ENCODE results near the gene LRRN1. TPM values are rescaled to one million over a fixed set of nuclear protein-coding genes. Genes with fewer than 3 reads are reported as not detected.

Gene LRRN1
- 54.2 TPM for polyA plus RNA-seq (ENCODE audit: insufficient read length)

DNA sequence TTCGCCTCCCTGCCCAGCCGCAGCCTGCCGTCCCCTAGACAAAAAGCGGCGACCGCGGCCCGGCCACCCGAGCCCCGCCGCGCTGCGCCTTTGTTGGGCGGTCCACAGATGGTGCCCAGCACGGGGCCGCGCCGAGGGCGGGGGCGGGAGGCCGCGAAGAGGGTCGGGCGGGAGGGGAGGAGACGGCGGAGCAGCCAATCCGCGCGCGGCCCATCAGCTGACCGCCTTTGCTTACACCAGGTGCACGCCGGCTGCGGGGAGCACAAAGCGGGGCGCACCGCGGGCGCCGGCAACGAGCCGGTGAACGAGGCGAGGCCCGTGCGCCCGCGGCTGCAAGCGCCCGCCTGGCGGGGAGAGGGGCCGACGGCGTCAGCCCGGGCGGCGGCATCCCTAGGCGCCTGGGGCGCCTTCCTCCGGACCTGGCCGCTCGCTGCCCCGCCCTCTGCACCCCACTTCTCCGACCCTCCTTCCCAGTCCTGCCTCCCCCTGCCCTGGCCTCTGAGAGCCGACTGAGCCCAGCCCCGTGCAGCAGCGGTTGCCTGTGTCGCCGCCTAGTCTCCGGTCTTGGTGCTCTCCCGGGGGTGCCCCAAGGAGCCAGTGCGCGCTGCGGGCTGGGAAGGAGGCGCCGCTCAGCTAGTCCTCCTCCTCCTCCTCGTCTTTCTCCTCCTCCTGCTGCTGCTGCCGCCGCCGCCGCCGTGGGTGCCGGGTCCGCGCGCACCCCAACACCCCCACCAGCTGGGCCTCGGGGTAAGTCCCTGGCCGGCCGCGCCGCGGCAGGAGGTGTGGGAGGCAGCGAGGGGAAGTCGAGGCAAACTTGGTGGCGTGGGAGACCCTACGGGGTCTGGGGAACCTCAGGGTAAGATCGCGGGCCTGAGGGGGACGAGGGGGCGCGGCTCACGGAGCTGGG lies at the start of gene LRRN1:
TSS of gene LRRN1 (plus strand) at position 259 of the 907 bp plus-strand sequence. CDS start 45,211 bp downstream, outside the sequence.
- peak; percentile 80 for DNase-seq

DNA sequence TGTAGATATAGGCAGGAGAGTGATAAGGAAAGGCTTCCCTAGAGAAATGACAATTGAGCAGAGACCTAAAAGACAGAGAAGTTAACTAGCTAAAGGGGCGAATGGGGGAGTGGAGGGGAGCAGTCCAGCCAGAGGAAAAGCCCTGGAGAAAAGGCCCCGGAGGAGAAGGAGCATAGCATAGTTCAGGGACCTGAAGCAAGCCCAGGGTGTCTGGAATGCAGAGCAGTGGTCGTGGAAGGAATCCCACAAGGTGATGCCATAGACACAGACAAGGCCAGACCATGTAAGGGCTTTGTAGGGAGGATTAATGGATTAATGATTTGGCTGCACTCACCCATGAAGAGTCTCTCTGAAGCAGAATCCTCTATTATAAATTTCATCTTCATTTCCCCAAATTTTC lies 45.8 kb upstream of the LRRN1 start:
- no peak for DNase-seq

DNA sequence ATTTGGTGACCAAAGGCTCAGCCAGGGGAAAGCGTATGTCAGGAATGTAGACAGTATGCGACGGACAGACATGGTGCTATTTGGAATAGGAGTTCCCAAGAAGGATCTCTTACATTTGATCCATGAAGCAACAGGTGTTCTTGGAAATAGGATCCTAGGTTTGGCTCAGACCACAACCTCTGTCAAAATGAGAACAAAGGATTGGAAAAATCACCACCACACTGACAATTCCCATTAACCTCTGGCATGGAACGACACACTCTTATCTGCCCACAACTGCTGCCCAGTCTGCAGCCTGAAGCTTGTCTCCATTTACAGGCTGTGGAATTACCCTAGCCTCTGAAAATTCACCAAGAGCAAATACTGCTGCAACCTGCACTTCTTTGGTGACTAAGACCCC lies 33.6 kb upstream of the LRRN1 start:
- no peak for DNase-seq

DNA sequence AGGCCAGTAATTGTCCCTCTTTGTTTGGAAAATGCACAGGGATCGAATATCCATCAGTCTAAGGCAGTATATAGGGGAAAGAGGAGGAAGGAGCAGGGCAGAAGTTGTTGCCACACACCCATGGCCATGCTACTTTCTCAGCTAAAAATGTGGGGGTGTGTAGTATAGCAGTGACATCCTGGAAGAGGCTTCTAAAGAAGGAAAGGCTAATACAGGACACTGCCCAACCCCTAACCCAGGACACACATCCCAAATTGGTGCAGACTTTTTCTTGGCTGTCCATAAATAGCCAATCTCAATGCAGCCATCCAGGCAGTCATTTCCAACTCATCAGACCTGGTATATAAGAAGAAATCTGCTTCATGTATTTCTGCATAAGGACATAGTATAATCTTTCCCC lies 33.1 kb upstream of the LRRN1 start:
- no peak for DNase-seq

DNA sequence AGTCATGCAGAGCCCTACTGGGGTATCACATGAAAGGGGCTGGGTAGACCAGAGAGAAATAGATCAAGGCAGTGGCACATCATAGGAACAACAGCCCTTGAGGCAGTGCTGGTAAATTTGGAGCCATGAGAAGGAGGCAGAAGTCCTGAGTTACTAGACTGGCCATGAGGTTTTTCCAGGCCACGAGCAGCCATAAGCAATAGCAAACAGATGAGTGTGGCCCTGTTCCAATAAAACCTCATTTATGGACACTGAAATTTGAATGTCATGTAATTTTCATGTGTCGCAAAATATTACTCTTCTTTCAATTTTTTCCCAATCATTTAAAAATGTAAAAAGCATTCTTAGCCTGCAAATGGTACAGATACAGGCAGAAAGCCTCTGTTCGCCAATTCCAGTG lies 28.1 kb upstream of the LRRN1 start:
- no peak for DNase-seq

DNA sequence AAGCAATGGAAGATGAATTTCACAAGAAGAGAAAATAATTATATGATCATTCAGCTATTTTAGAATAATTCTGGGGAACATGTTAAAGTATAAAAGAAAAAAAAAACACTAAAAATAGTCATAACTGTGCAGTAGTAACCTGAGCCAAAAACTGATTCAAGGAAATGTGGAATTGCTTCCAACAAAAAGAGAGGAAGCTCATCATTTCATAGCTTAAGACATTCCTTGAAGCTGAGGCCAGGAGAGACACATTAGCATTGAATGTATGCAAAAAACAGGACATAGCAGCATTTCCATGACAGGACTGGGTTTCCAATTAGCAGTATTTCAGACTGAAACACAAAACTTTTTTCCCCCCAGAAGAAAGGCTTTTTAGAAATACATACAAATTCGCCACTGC lies 27.7 kb upstream of the LRRN1 start:
- DNase-seq: peak; percentile 77

DNA sequence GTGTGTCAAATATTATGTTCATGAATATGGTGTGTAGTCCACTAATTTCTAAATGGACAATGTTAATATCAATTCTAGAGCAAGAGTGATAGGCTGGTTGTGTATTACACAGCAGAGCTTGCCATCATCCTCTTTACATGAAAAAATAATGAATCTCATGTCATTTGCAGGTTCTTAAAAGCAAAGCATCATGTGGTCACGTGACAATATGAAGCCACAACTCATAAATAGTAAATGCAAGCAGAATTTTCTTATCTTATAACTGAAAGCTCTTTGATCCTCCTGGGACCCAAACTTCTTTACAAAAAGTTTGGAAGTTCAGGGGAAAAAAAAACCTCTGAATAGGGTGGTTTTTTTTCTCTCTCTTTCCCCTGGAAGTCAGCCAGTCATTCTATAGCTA lies 26.9 kb upstream of the LRRN1 start:
- no peak for DNase-seq

DNA sequence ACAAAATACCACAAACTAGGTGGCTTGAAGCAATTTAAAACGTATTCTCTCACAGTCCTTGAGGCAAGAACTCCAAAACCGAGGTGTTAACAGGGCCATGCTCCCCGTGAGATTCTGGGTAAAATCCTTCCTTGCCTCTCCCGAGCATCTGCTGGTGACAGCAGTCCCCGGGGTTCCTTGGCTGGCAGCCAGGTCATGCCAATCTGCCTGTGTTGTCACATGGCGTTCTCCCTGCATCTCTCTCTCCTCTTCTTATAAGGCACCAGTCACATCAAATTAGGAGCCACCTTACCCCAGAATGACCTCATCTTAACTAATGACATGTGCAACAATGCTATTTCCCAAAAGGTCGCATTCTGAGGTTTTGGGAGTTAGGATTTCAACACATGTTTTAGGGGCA lies 26.3 kb upstream of the LRRN1 start:
- no peak for DNase-seq

DNA sequence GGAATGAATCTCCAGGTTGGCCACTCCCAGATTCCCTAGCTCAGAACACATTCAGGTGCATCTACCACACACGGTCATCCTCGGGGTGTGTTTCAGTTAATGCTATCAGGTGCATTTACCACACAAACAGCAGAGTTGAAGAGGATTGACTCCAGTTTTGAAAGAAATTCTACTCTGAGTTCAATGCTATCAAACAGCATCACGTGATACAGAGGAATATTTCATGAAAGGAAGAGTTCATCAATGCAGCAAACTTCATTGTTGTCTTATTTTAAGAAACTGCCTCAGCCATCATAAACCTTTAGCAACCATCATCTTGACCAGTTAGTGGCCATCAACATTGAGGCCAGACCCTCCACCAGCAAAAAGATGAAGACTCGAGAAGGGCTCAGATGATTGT lies 22.6 kb upstream of the LRRN1 start:
- no peak for DNase-seq

DNA sequence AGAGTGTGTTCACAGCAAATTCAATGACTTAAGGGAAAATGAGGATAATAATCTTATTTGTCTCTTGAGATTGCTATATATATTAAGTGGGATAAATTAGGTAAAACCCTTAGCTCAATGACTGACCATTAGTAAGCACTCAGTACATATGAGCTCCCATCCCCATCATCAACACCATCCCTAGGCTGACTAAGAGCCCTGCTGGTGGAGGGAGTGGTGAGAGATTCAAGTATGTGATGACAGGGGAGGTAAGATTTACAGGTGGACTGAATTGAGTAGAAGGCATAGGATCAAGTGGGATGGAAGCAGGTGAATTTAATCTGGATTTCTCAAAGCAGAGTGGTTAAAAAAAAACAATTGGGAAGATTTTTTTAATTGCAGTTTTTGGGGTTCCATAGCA lies 21.0 kb upstream of the LRRN1 start:
- DNase-seq: no peak

DNA sequence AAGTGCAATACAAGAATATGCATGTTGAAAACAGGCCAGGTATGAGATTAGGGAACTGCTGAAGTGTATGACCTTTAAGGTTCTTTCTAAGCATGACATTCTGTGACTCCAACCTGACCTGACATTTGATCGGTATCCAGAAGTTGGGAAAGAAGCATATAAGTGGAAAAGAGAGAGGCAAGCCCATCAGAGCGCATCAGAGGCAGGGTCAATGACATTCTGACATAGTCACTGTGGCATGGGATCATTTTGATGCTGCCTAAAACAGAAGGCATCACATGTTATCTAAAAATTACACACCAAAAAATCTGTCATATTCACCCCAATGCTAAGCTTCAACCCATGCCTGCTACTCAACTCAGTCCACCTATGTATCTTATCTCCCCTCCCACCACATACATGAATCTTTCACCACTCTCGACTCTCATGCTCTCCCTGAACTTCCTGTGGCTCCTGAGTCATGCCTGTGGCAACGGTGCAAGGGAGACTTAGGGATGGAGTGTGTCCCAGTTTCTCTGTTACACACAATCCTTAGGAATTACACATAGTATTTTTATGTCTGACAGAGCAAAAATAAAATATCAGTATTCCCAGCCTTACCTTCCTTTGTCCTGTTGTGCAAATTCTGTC lies 20.5 kb upstream of the LRRN1 start:
- no peak for DNase-seq

DNA sequence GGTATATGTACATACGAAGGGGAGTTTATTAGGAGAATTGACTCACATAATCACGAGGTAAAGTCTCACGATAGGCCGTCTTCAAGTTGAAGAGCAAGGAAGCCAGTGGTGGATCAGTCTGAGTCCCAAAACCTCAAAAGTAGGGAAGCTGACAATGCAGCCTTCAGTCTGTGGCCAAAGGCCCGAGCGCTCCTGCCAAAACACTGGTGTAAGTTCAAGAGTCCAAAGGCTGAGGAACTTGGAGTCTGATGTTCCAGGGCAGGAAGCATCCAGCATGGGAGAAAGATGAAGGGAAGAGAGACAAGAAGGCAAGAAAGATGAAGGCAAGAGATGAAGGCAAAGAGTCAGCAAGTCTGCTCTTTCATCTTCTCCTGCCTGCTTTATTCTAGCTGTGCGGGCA lies 16.8 kb upstream of the LRRN1 start:
- DNase-seq: no peak

DNA sequence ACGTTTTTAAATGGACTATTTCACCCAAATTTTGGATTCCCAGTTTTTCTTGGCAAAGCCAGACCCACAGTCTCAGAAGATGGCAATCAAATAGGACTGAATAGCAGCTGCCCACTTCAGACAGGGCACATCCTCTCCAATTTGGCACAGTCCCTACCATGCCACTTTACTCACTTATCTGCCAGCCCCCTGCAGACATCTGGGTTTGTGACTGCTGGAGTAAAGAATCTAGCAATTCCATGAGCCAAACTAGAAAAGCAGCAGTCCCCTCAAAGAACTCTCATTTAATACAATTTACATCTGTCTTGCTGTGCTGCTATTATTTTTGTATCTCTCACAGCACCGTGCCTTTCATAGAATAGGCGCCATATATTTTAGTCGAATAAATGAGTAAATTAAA lies 16.0 kb upstream of the LRRN1 start:
- DNase-seq: peak; percentile 34

DNA sequence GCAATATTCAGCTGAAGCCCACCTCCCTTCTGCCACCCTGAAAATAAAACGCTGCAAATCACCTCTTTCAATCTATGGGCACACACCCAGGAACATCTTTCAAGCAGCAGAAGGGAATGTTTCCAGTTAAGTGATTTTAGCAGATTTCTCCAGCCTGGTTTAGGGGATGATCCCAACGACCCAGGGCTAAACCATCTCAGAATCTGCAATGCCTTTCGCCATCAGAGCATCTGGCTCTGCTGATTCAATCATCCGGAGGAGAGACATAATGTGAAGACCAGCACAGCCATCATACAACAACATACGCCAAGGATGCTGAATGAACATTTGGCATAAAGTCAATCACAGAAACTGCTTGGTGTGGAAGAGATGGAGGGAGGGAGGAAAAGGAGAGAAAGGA lies 15.5 kb upstream of the LRRN1 start:
- DNase-seq: peak; percentile 58

DNA sequence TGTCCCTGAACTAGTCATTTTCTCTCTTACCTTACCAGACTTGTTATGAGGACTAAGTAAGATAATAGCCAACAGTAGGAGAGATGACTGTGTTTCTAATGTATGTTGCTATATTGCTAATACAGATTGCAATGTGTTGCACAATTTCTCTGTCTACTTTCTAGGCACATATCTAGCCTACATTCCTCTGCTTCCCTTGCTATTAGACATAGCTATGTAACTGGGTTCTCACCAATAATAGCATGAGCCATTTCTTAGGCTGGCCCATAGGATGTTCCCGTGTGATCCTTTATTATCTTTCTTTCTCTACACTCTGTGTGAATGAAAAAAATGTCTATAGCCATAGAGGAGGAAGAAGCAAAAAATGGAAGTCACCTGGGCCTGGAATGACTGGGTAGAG lies 6.8 kb upstream of the LRRN1 start:
- no peak for DNase-seq

DNA sequence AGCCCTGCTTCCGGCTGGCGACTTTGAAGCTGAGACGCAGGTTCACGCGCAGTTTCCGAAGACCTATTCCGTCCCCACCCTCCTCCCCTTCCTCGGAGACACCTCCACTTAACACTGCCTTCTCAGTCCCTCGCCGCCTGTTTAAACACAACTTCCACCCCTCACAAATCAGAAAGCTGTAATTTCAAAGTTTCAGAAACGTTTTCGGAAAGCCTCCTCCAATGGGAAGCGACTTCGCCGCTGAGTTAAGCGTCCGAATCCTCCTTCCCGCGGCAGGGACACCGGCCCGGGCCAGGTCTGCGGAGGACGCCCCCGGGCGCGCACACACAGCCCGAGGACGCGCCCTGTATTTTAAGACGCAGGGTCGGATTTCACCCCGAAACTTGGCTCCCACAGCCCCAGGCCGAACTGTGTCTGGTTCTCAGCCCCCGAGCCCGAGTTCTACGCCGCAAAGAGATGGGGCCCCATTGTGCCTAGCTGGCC lies 559 bp upstream of the LRRN1 start:
- peak; percentile 47 for DNase-seq

DNA sequence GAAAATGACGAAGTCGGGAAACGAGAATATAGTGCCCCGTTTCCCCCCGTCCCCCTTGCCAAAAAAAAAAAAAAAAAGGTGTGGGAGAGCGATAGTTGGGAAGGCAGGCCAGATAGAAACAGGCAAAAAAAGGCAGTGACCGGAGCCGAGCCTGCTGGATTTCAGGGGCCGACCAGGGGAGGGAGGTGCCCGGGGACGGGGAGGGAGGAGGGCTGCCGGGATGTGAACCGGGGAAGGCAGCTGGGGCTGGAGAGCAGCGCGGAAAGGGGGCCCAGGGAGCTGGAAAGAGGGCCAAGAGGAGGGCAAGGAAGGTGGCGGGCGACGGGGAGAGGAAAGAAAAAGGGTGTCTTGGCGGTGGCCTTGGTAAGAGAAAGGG lies 837 bp downstream of the LRRN1 start:
- DNase-seq: peak; percentile 39

DNA sequence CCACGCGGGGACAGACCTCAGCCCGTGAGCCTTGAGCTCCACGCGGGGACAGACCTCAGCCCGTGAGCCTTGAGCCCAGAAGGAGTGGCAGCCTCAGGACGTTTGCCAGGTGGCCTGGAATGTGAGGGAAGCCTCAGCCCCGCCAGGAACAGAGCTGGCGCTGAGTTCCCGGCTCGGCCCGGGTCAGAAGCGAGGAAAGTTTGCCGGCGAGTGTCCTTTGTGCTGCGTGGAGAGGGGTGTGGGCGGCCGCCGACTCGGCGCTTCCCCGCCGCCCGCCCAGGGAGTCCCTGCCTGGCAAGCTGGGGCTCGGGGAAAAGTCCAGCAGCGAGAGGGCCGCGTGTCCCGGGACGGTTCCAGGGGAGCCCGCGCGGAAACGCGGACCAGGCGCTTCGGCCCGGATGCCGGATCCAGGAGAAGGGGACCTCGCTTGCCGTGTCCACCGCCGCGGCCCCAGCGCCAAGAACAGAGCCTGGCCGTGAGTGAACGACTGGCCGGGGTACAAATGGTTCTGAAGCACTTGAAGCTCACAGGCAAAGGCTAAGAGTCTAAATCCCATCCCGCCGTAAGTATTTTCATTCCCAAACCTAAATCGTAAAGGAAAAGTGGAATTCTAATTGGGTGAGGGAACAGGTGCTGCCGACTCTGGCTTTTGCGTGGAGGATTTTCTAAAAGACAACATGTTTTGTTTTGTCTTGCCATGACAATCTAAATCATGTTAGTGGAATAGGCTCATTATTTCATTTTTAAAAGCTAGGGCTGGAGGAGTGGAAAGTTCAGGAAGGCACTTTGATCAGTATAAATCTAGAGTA lies 1.7 kb downstream of the LRRN1 start:
- peak; percentile 26 for DNase-seq

DNA sequence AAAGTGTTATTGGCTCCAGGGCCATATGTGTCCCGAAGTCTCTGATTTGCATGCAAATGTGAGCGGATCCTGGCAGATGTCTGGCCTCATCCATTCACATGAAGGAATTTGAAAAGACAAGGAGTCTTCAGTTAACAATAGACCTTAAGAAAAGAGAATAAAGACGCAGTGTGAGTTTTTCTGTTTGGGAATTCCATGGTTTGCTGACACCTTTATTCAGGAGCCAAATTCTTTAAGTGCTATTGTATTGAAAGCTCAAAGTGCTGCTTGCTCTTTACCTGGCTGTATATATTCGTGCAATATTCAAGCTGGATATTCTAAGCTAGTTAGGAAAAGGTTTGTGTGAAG lies 2.2 kb downstream of the LRRN1 start:
- no peak for DNase-seq

DNA sequence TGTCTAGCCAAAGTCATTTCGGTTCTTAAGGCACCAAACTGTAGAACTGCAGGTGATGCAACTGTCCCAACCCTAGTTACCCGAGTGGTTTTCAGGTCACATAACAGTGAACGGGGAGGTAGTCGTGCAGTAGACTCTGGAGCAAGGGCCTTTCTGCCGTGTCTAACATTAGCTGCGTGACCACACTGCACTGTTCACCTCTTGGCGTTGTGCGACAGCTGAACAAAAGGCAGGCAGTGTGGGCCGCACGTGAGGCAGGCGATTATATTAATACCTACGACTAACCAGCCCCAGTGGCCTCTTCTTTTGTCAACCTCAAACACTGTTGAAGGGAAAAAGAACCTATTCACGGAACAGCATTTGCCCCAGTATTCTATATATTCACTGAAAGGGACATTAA lies 2.8 kb downstream of the LRRN1 start:
- DNase-seq: no peak

DNA sequence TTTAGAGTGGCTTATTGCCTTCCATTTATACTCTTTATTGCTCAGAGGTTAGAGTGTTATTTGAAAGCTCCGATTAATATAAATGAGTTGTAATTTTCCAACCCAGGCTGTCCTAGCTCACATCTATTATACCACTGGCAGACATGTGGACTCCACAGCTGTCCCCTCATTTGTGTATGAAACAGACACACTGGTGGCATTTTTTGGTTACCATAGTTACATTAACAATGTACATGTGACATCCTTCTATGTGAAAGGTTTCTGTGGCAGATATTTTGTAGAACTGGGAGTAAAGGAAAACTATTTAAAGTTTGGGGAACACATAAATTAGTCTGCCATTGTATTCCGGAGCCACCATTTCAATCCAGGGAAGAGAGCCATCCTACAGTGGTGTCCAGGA lies 5.3 kb downstream of the LRRN1 start:
- DNase-seq: no peak

DNA sequence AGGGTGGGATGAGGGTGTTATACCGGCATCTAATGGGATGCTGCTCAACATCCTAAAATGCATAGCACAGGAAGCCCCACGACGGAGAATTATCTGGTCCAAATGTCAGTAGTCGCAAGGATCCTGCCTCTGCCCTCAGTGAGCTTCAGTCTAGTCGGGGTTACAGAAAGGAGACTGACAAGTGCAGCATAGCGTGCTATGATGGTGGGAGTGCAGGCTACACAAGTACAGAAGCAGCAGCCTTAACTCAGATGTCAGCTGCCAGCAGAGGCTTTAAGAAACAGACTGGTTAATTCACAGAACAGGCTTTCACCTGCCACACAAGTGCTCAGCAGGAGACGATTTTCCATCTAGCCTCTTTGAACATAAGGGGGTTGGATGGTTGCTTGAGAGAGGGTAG lies 6.9 kb downstream of the LRRN1 start:
- DNase-seq: no peak

DNA sequence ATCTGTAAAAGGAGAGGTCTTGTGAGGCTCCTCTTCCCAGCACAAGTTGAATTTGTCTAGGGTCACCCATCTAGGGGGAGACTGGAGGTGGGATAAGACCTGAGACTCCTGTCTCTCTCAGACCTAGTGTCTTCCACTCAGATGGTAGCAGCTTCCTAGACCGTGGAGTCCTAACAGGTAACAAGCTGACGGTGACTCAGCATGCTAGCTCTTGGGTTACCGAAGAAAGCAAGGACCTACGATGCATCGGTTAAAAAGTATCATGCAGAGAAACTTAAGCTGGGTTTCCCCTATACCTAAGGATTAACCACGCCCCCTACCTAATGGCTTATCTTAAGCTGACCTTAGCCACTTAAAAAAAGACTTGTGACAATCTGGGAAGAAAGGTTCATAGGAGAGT lies 7.6 kb downstream of the LRRN1 start:
- DNase-seq: no peak
